K562 (cell line): ENCODE results near the gene ADRB2. TPM values are rescaled to one million over a fixed set of nuclear protein-coding genes. Genes with fewer than 3 reads are reported as not detected.

Source experiments
- ATAC-seq: fragments of 200-7000 bp; cut with Tn5 transposase; 3 replicates; pipeline ENCODE4 v1.9.1; 2020; ENCODE audit warnings: moderate library complexity
- BruUV-seq: library from RNA; stranded (reverse); fragments of 400-500 nt; replicated peaks from 2 replicates; lab custom pipeline; 2021; lab: Mats Ljungman, UMichigan
- CTCF ChIA-PET: fragments of 300-600 bp; formaldehyde crosslinking; extraction: SDS; loops from one replicate; lab custom pipeline; 2021; ENCODE audit warnings: low intra/inter-chr PET ratio; lab: Yijun Ruan, JAX
- POLR2A ChIA-PET: fragments of 300-600, 350-650 bp; sonication (Branson Sonifier 250); formaldehyde crosslinking; extraction: SDS; loops from one replicate; lab custom pipeline; 2021; ENCODE audit warnings: antibody characterized with exemption, inconsistent platforms; lab: Yijun Ruan, JAX
- DNase-seq, 4 experiments: peaks; one replicate each; pipeline versions ENCODE4 v3.0.0 to v3.0.0-alpha.2; 2011 to 2018; ENCODE audit warnings: low spot score in 3 of 4, mixed read lengths in 3 of 4; ENCODE audit errors: extremely low read depth in 1 of 4
- FAIRE-seq: peaks from 2 replicates; lab custom pipeline; 2011; peaks lifted over from hg19 to GRCh38; lab: Jason Lieb, UNC
- H2AFZ ChIP-seq: 2 replicates; pipeline ENCODE4 v1.6.0; 2011; ENCODE audit warnings: low read depth, low read length, control low read depth, inconsistent platforms
- H3K27ac ChIP-seq: fragments of 200-600 bp; 3 replicates; pipeline ENCODE4 v1.8.0; 2011; ENCODE audit warnings: low read depth, mild to moderate bottlenecking, control low read depth, inconsistent platforms, low read length, moderate library complexity, mixed read lengths; ENCODE audit errors: extremely low read depth
- H3K27me3 ChIP-seq, 2 experiments: fragments of 300-600 bp in 1 of 2; 2 replicates in 1 of 2; 3 replicates in 1 of 2; pipeline versions ENCODE4 v1.6.0 to v1.8.0; 2011; ENCODE audit warnings: inconsistent platforms in 2 of 2, low read length in 2 of 2, mild to moderate bottlenecking in 1 of 2, mixed read lengths in 1 of 2, moderate library complexity in 1 of 2; ENCODE audit not compliant: control insufficient read depth in 2 of 2, insufficient read depth in 2 of 2
- H3K36me3 ChIP-seq: fragments of 300-600 bp; 3 replicates; pipeline ENCODE4 v1.8.0; 2011; ENCODE audit warnings: mild to moderate bottlenecking, low read length, inconsistent platforms; ENCODE audit not compliant: control insufficient read depth, insufficient read depth
- H3K4me1 ChIP-seq, 2 experiments: fragments of 200-600 bp in 1 of 2; replicated peaks in 1 of 2; 2 replicates in 1 of 2; 3 replicates in 1 of 2; pipeline versions ENCODE4 v1.5.1 to v1.8.0; 2011; ENCODE audit warnings: inconsistent platforms in 2 of 2, low read length in 2 of 2, mild to moderate bottlenecking in 1 of 2, mixed read lengths in 1 of 2, moderate library complexity in 1 of 2; ENCODE audit not compliant: control insufficient read depth in 2 of 2, insufficient read depth in 2 of 2
- H3K4me2 ChIP-seq: 2 replicates; pipeline ENCODE4 v1.6.1; 2011; ENCODE audit warnings: low read length, control low read depth, inconsistent platforms, mixed read lengths; ENCODE audit not compliant: insufficient read depth
- H3K4me3 ChIP-seq: fragments of 200-600 bp; sonication (generic), shearing (Covaris generic); 2 replicates; pipeline ENCODE4 v1.5.1; 2016; ENCODE audit warnings: control low read depth, inconsistent platforms
- H3K79me2 ChIP-seq: fragments of 200-600 bp; 3 replicates; pipeline ENCODE4 v1.8.0; 2011; ENCODE audit warnings: low read length, inconsistent platforms; ENCODE audit not compliant: control insufficient read depth, insufficient read depth
- H3K9ac ChIP-seq, 2 experiments: 2 replicates each; pipeline versions ENCODE4 v1.6.0 to v1.6.1; 2011; ENCODE audit warnings: low read depth in 2 of 2, low read length in 2 of 2, control low read depth in 1 of 2, inconsistent platforms in 1 of 2, mild to moderate bottlenecking in 1 of 2, mixed read lengths in 1 of 2; ENCODE audit not compliant: insufficient read depth in 1 of 2
- H3K9me1 ChIP-seq: one replicate; pipeline ENCODE4 v1.6.0; 2011; ENCODE audit warnings: inconsistent platforms, mild to moderate bottlenecking, low read length, moderate library complexity; ENCODE audit not compliant: control insufficient read depth, insufficient read depth
- H3K9me3 ChIP-seq: replicated peaks from 2 replicates; pipeline ENCODE4 v1.5.1; 2011; ENCODE audit warnings: low read depth, low read length, inconsistent platforms; ENCODE audit not compliant: control insufficient read depth, insufficient read depth
- H4K20me1 ChIP-seq: replicated peaks from 2 replicates; pipeline ENCODE4 v1.6.1; 2011; ENCODE audit warnings: low read length, inconsistent platforms, mixed read lengths; ENCODE audit not compliant: control insufficient read depth, insufficient read depth
- ATF2 ChIP-seq: sonication (generic); formaldehyde crosslinking; IDR thresholded peaks from 2 replicates; pipeline ENCODE4 v1.8.1; 2022; ENCODE audit warnings: missing genetic modification reagents
- BCOR ChIP-seq: fragments of 450-650 bp; IDR thresholded peaks from 2 replicates; pipeline ENCODE4 v1.6.1; 2016
- CEBPB ChIP-seq: fragments of 450-650 bp; IDR thresholded peaks from 2 replicates; pipeline ENCODE4 v1.6.1; 2016; ENCODE audit warnings: missing genetic modification characterization, missing compliant biosample characterization
- COPS2 ChIP-seq: fragments of 450-650 bp; conservative IDR thresholded peaks from 2 replicates; pipeline ENCODE4 v1.6.1; 2016; ENCODE audit warnings: mild to moderate bottlenecking, moderate library complexity
- GABPB1 ChIP-seq: sonication (generic); formaldehyde crosslinking; IDR thresholded peaks from 2 replicates; pipeline ENCODE4 v1.8.0; 2022; ENCODE audit warnings: mild to moderate bottlenecking, missing genetic modification reagents
- GATA2 ChIP-seq: sonication (generic); formaldehyde crosslinking; IDR thresholded peaks from 2 replicates; pipeline ENCODE4 v1.4.0; 2020; ENCODE audit warnings: mild to moderate bottlenecking, missing genetic modification reagents
- HDAC1 ChIP-seq, 2 experiments: fragments of 450-650 bp; IDR thresholded peaks; 2 replicates each; pipeline ENCODE4 v1.6.1; 2016 to 2017; ENCODE audit warnings: inconsistent platforms in 1 of 2, mild to moderate bottlenecking in 1 of 2, moderate library complexity in 1 of 2
- HDAC2 ChIP-seq: fragments of 450-650 bp; IDR thresholded peaks from 2 replicates; pipeline ENCODE4 v1.6.1; 2016; ENCODE audit warnings: mild to moderate bottlenecking
- HNRNPH1 ChIP-seq: fragments of 200-400 bp; formaldehyde crosslinking; optimal IDR thresholded peaks from 2 replicates; pipeline ENCODE3; 2017; ENCODE audit warnings: low read depth, mild to moderate bottlenecking, low read length, moderate library complexity
- MITF ChIP-seq: IDR thresholded peaks from 2 replicates; pipeline ENCODE4 v1.6.1; 2014; ENCODE audit warnings: antibody characterized with exemption
- MYBL2 ChIP-seq, 2 experiments: fragments of 450-650 bp in 1 of 2; sonication (generic) in 1 of 2; formaldehyde crosslinking in 1 of 2; IDR thresholded peaks; 2 replicates each; pipeline versions ENCODE4 v1.6.1 to v1.8.1; 2017 to 2022; ENCODE audit warnings: borderline replicate concordance in 1 of 2, inconsistent platforms in 1 of 2, low read depth in 1 of 2, mild to moderate bottlenecking in 1 of 2, missing genetic modification reagents in 1 of 2, moderate library complexity in 1 of 2
- NCOA1 ChIP-seq: fragments of 450-650 bp; IDR thresholded peaks from 2 replicates; pipeline ENCODE4 v1.6.1; 2016; ENCODE audit warnings: low read depth
- RCOR1 ChIP-seq, 2 experiments: IDR thresholded peaks; 2 replicates each; pipeline ENCODE4 v1.6.1; 2012; ENCODE audit warnings: low read depth in 2 of 2, low read length in 2 of 2, borderline replicate concordance in 1 of 2, improper control_type of control experiment in 1 of 2
- TBL1XR1 ChIP-seq, 2 experiments: IDR thresholded peaks; 2 replicates each; pipeline ENCODE4 v1.6.1; 2012; ENCODE audit warnings: improper control_type of control experiment in 2 of 2, low read length in 2 of 2, mild to moderate bottlenecking in 1 of 2
- TSHZ1 ChIP-seq: fragments of 250-450 bp; sonication (Bioruptor Pico); IDR thresholded peaks from 2 replicates; pipeline ENCODE4 v1.4.0; 2020; ENCODE audit warnings: mild to moderate bottlenecking, moderate library complexity
- ZBTB26 ChIP-seq: fragments of 450-650 bp; formaldehyde crosslinking; IDR thresholded peaks from 2 replicates; pipeline ENCODE4 v1.4.0; 2022; ENCODE audit warnings: missing genetic modification characterization
- ZNF583 ChIP-seq: fragments of 250-450 bp; sonication (Bioruptor Pico); IDR thresholded peaks from 2 replicates; pipeline ENCODE4 v1.4.0; 2020
- WGBS: fragments of 100-300 bp; shearing (Covaris generic); methylation state at CpG from one replicate; pipeline ENCODE4 v1.1.6; 2016; ENCODE audit warnings: low coverage, mixed read lengths; ENCODE audit not compliant: insufficient coverage; ENCODE audit errors: missing lambda C conversion rate; 5-methylcytosine and 5-hydroxymethylcytosine counted together
- in situ Hi-C: fragments of 300-500 bp; cut with MboI; formaldehyde crosslinking; loops from 4 replicates; pipeline ENCODE4 v1.15.0; 2018; ENCODE audit warnings: inconsistent platforms, mixed read lengths
- intact Hi-C: fragments of 100-400 bp; cut with micrococcal nuclease; formaldehyde crosslinking; loops from 2 replicates; pipeline ENCODE4 v1.14.2; 2022
- polyA plus RNA-seq, 8 experiments: library from polyadenylated mRNA; depleted of rRNA in 4 of 8; stranded (reverse) in 5 of 8; unstranded in 3 of 8; fragments of >200 nt; fragmentation: Nextera tagmentation in 2 of 8; fragmentation: Illumina TruSeq in 1 of 8; extraction: Ambion mirVana in 2 of 8; extraction: Trizol in 1 of 8; gene quantifications; 2 replicates each; pipeline versions ENCODE4 v1.2.1 to v1.2.3, GENCODE V29; 2011 to 2014; ENCODE audit warnings: inconsistent platforms in 1 of 8, missing spikeins in 1 of 8
- total RNA-seq, 7 experiments: library from RNA; depleted of rRNA in 6 of 7; stranded (reverse); fragments of >200 nt in 6 of 7; fragmentation: Illumina TruSeq in 2 of 7; extraction: Trizol in 2 of 7; gene quantifications; 2 replicates each; pipeline versions ENCODE4 v1.2.1 to v1.2.3, GENCODE V29; 2011 to 2021; ENCODE audit warnings: low replicate concordance in 1 of 7

ADRB2 gene
- total and polyA plus RNA-seq, 9 of the 15 experiments (the other 6 are each of a cell fraction or from before 2014, with no cell fraction given), result 0.01 to 0.18 (median 0.04) TPM; not detected in 2

GRCh38 chr5:148788636-148789035 lies 37.8 kb upstream of the ADRB2 start:
- WGBS, result 5% methylated on average over 6 of the region's 6 CpGs
- BruUV-seq, result no TSS peak
- peaks cover 0 to 11% of the 10 kb centered on the region in 2 experiments; a peak in 3 of 5 replicates for H3K4me1 ChIP-seq
- POLR2A ChIA-PET, result interaction anchor here (0.8 to 1.8 kb wide), 4 partner anchors 8 to 463 kb away, joined by 3 to 8 read pairs (median 4); no protein-coding TSS in a partner anchor
- no peak overlapping the region for H2AFZ ChIP-seq
- no peak overlapping the region for H3K4me2 ChIP-seq
- CTCF ChIA-PET, result no interaction called here
- ATAC-seq, result no peak
- H4K20me1 ChIP-seq, result no peaks in the 10 kb centered on the region
- H3K9me1 ChIP-seq, result no peaks in the 10 kb centered on the region
- no peak overlapping the region for H3K4me3 ChIP-seq
- H3K9ac ChIP-seq, result no peak overlapping the region
- H3K36me3 ChIP-seq, result no peaks in the 10 kb centered on the region
- peaks cover 0 to 2% of the 10 kb centered on the region in 2 experiments; a peak in 1 of 5 replicates for H3K27me3 ChIP-seq
- no peak for FAIRE-seq
- H3K27ac ChIP-seq, result no peak overlapping the region
- intact Hi-C loops, result no loop called here
- no peak for DNase-seq
- H3K79me2 ChIP-seq, result no peaks in the 10 kb centered on the region
- no peaks in the 10 kb centered on the region; the same call in 1 of the 2 replicates for H3K9me3 ChIP-seq
- in situ Hi-C loops, result no loop called here
- TF ChIP-seq MITF, result no peak
- TF ChIP-seq RCOR1 (IDR thresholded peaks at IDR 0.05; ENCODE audit: borderline replicate concordance in 1 of 2, low read depth in 2 of 2, low read length in 2 of 2), result no peak
- no peak for TF ChIP-seq HDAC2
- no peak for TF ChIP-seq BCOR
- no peak for TF ChIP-seq CEBPB (tag)
- TF ChIP-seq NCOA1, result no peak
- TF ChIP-seq GABPB1, result no peak
- no peak for TF ChIP-seq ATF2 (CRISPR knock-in tag)
- no peak for TF ChIP-seq GATA2 (CRISPR knock-in tag)
- TF ChIP-seq HNRNPH1, result no peak
- TF ChIP-seq ZBTB26, result no peak
- no peak for TF ChIP-seq TSHZ1 (CRISPR knock-in tag)
- no peak for TF ChIP-seq MYBL2 (IDR thresholded peaks at IDR 0.05; ENCODE audit: low read depth)
- no peak for TF ChIP-seq MYBL2 (CRISPR knock-in tag; IDR thresholded peaks at IDR 0.05; ENCODE audit: borderline replicate concordance)
- TF ChIP-seq ZNF583 (CRISPR knock-in tag), result no peak
- TF ChIP-seq COPS2, result no peak
- TF ChIP-seq TBL1XR1 (IDR thresholded peaks at IDR 0.05; ENCODE audit: low read length in 2 of 2), result no peak
- TF ChIP-seq HDAC1 (IDR thresholded peaks at IDR 0.05), result no peak
